Stimulated activated CD4-positive, alpha-beta T cell treated with anti-CD3 and anti-CD28 coated beads, Interleukin-2, amount 100 ng/mL, for 24 hours (primary cell): ENCODE measurements around the gene MAJIN.

Experiments used
- DNase-seq, 2 donors: peaks; one replicate each; pipeline ENCODE4 v3.0.0-alpha.2; 2020

The MAJIN gene

GRCh38 chr11:64910451-64911093 lies 61.3 kb downstream of the MAJIN start:
- DNase-seq: no peak

- DNase-seq: no peak
Measured at GRCh38 chr11:64909653-64910343, 62.1 kb downstream of the MAJIN start.

GRCh38 chr11:64908766-64909165 lies 63.1 kb downstream of the MAJIN start:
- no peak for DNase-seq

- DNase-seq: no peak
Measured at GRCh38 chr11:64906314-64906635, 65.6 kb downstream of the MAJIN start.

GRCh38 chr11:64905516-64906313 lies 66.2 kb downstream of the MAJIN start:
- DNase-seq: no peak

GRCh38 chr11:64903291-64903833 lies 68.5 kb downstream of the MAJIN start:
- no peak for DNase-seq

GRCh38 chr11:64902102-64902900 lies 69.6 kb downstream of the MAJIN start:
- DNase-seq: no peak

GRCh38 chr11:64900774-64901173 lies 71.1 kb downstream of the MAJIN start:
- DNase-seq: no peak

- DNase-seq: peak; percentile 66 to 73
Measured at GRCh38 chr11:64900263-64900678, 71.6 kb downstream of the MAJIN start.

- no peak for DNase-seq
Measured at GRCh38 chr11:64898541-64898940, 73.4 kb downstream of the MAJIN start.

- no peak for DNase-seq
Measured at GRCh38 chr11:64898076-64898445, 73.8 kb downstream of the MAJIN start.

GRCh38 chr11:64897381-64898075 lies 74.4 kb downstream of the MAJIN start:
- no peak for DNase-seq

- no peak for DNase-seq
Measured at GRCh38 chr11:64896448-64897022, 75.4 kb downstream of the MAJIN start.

GRCh38 chr11:64894812-64895452 lies 77.0 kb downstream of the MAJIN start:
- no peak for DNase-seq

GRCh38 chr11:64894070-64894811 lies 77.7 kb downstream of the MAJIN start:
- DNase-seq: peak; percentile 98

GRCh38 chr11:64893194-64894069 lies 78.5 kb downstream of the MAJIN start:
- DNase-seq: no peak

GRCh38 chr11:64892838-64893193 lies 79.1 kb downstream of the MAJIN start:
- no peak for DNase-seq

- no peak for DNase-seq
Measured at GRCh38 chr11:64892411-64892831, 79.5 kb downstream of the MAJIN start.

- no peak for DNase-seq
Measured at GRCh38 chr11:64891880-64892279, 80.0 kb downstream of the MAJIN start.
